OCI-LY1 (cell line): ENCODE results near the gene GAPDH.

Source experiments
- H2AFZ ChIP-seq: fragments of 200-600 bp; sonication (generic), shearing (Covaris generic); 2 replicates; pipeline ENCODE4 v1.6.0; 2014; ENCODE audit warnings: antibody characterized with exemption, mild to moderate bottlenecking, low read length
- H3F3A ChIP-seq: fragments of 200-600 bp; sonication (generic), shearing (Covaris generic); 2 replicates; pipeline ENCODE4 v1.6.0; 2014; ENCODE audit warnings: mild to moderate bottlenecking, antibody characterized with exemption, low read length, moderate library complexity; ENCODE audit not compliant: insufficient read depth
- H3K27ac ChIP-seq: fragments of 200-600 bp; sonication (generic); 2 replicates; pipeline ENCODE4 v1.5.1; 2014; ENCODE audit warnings: low read length, mixed run types, mild to moderate bottlenecking, low read depth; ENCODE audit not compliant: poor library complexity, severe bottlenecking
- H3K27me3 ChIP-seq: fragments of 200-600 bp; sonication (generic); 2 replicates; pipeline ENCODE4 v1.6.0; 2014; ENCODE audit warnings: antibody characterized with exemption, mild to moderate bottlenecking, low read length, moderate library complexity; ENCODE audit not compliant: insufficient read depth
- H3K36me3 ChIP-seq: fragments of 200-600 bp; sonication (generic); 2 replicates; pipeline ENCODE4 v1.6.1; 2014; ENCODE audit warnings: mild to moderate bottlenecking, antibody characterized with exemption, low read length, moderate library complexity, mixed read lengths; ENCODE audit not compliant: insufficient read depth
- H3K4me1 ChIP-seq: fragments of 200-600 bp; sonication (generic); 2 replicates; pipeline ENCODE4 v1.5.1; 2014; ENCODE audit warnings: mild to moderate bottlenecking, low read length, moderate library complexity; ENCODE audit not compliant: insufficient read depth, severe bottlenecking
- H3K4me2 ChIP-seq: fragments of 200-600 bp; sonication (generic), shearing (Covaris generic); 2 replicates; pipeline ENCODE4 v1.6.1; 2014; ENCODE audit warnings: low read length
- H3K4me3 ChIP-seq: fragments of 200-600 bp; sonication (generic); 2 replicates; pipeline ENCODE4 v1.5.1; 2014; ENCODE audit warnings: low read length, low read depth, mild to moderate bottlenecking, mixed read lengths; ENCODE audit not compliant: poor library complexity, severe bottlenecking
- H3K79me2 ChIP-seq: fragments of 200-600 bp; shearing (Covaris generic); 2 replicates; pipeline ENCODE4 v1.6.1; 2016; ENCODE audit warnings: mixed run types, low read length, mixed read lengths; ENCODE audit not compliant: insufficient read depth
- H3K9ac ChIP-seq: fragments of 200-600 bp; sonication (generic), shearing (Covaris generic); 2 replicates; pipeline ENCODE4 v1.6.1; 2014; ENCODE audit warnings: mild to moderate bottlenecking, low read length, mixed read lengths
- H3K9me2 ChIP-seq: fragments of 200-600 bp; sonication (generic), shearing (Covaris generic); 2 replicates; pipeline ENCODE4 v1.6.1; 2014; ENCODE audit warnings: low read depth, mild to moderate bottlenecking, low read length, mixed read lengths
- H3K9me3 ChIP-seq: fragments of 200-600 bp; shearing (Covaris generic); 2 replicates; pipeline ENCODE4 v1.6.1; 2014; ENCODE audit warnings: low read length, mixed read lengths
- H4K20me1 ChIP-seq: fragments of 200-600 bp; sonication (generic), shearing (Covaris generic); 2 replicates; pipeline ENCODE4 v1.6.0; 2016; ENCODE audit warnings: mild to moderate bottlenecking, low read length; ENCODE audit not compliant: insufficient read depth
- EZH2 ChIP-seq: fragments of 200-600 bp; sonication (generic), shearing (Covaris generic); IDR thresholded peaks from 2 replicates; pipeline ENCODE4 v1.8.0; 2017; ENCODE audit warnings: borderline replicate concordance, mixed run types, mild to moderate bottlenecking, antibody characterized with exemption, low read length, moderate library complexity, mixed read lengths
- TF ChIP-seq, protein P1 (sequence below): fragments of 200-600 bp; sonication (generic), shearing (Covaris generic); IDR thresholded peaks from 2 replicates; pipeline ENCODE4 v1.5.1; 2017; ENCODE audit warnings: mild to moderate bottlenecking, antibody characterized with exemption, low read length, moderate library complexity, mixed read lengths

Gene GAPDH

DNA sequence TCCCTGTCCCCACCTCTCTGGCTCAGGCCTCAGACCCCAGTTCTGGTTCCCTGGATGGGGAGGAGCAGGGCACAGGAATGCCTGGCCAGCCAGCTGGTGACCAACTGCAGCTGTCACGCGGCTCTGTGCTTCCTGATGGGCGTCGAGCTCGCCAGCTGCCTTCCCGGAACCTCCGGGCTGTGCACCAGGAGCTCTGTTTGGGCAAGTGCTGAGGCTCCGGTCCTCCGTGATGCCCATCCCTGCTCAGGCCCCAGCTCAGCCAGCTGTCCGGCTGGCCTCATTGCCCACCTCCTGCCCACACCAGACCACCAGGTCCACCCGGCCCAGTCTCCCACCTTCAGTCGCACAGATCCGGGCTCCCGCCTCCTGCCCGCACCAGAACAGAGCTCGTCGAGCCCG lies 16.7 kb downstream of the GAPDH start:
- Histone ChIP-seq H2AFZ (no peak overlapping the region), H3K36me3 (peaks cover 36% of the 10 kb centered on the region), H3K9me3 (no peaks in the 10 kb centered on the region), H3K9ac (no peak overlapping the region), H3K27me3 (no peaks in the 10 kb centered on the region), H3K4me1 (peaks cover 34% of the 10 kb centered on the region), H4K20me1 (no peaks in the 10 kb centered on the region), H3K9me2 (no peaks in the 10 kb centered on the region), H3K4me2 (no peak overlapping the region), H3K27ac (no peak overlapping the region), H3K4me3 (no peak overlapping the region), H3K79me2 (0 out of 2 replicates have a peak, but pooled peaks cover 11% of the 10 kb centered on the region), H3F3A (no peaks in the 10 kb centered on the region)
- no peak for TF ChIP-seq EZH2
- TF ChIP-seq, protein P1, sequence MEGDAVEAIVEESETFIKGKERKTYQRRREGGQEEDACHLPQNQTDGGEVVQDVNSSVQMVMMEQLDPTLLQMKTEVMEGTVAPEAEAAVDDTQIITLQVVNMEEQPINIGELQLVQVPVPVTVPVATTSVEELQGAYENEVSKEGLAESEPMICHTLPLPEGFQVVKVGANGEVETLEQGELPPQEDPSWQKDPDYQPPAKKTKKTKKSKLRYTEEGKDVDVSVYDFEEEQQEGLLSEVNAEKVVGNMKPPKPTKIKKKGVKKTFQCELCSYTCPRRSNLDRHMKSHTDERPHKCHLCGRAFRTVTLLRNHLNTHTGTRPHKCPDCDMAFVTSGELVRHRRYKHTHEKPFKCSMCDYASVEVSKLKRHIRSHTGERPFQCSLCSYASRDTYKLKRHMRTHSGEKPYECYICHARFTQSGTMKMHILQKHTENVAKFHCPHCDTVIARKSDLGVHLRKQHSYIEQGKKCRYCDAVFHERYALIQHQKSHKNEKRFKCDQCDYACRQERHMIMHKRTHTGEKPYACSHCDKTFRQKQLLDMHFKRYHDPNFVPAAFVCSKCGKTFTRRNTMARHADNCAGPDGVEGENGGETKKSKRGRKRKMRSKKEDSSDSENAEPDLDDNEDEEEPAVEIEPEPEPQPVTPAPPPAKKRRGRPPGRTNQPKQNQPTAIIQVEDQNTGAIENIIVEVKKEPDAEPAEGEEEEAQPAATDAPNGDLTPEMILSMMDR: no peak

DNA sequence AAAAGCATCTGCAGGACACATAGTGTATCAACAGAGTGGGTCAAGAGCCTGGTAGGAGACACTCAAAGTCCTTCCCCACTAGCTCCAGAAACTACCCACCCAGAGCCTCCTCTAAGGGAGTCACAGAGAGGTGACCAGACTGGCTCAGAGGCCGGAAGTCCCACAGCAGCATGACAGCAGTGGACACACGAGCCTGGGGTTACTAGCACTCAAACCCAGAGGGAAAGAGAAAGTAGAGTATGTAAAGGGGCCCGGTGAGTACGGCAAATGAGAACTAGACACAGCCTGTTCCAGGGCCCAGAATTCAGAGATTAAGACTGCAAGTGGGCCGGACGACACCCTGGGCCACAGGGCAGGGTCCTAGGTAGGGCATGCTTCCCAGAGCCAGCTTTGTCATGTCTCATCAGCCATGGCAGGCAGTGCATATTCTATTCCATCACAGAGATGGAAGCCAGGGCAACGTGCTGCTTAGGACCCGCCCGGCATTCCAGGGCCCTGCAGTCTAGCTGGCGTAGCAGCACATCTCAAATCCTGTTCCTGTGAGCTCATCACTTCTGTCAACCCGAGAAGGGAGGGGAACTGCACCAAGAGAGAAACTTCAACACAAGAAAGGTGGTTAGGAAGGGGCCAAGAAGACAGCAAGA lies 17.3 kb downstream of the GAPDH start:
- no peaks in the 10 kb centered on the region for H3K9me3 ChIP-seq
- H3K79me2 ChIP-seq: 0 out of 2 replicates have a peak, but pooled peaks cover 11% of the 10 kb centered on the region
- no peak overlapping the region for H3K27ac ChIP-seq
- H3K4me1 ChIP-seq: peaks cover 40% of the 10 kb centered on the region
- H3K4me3 ChIP-seq: no peak overlapping the region
- no peaks in the 10 kb centered on the region for H4K20me1 ChIP-seq
- no peak overlapping the region for H2AFZ ChIP-seq
- TF ChIP-seq EZH2: no peak
- TF ChIP-seq, protein P1: no peak
- H3K9me2 ChIP-seq: no peaks in the 10 kb centered on the region
- no peaks in the 10 kb centered on the region for H3F3A ChIP-seq
- H3K36me3 ChIP-seq: peaks cover 36% of the 10 kb centered on the region
- no peak overlapping the region for H3K4me2 ChIP-seq
- H3K27me3 ChIP-seq: no peaks in the 10 kb centered on the region
- no peak overlapping the region for H3K9ac ChIP-seq

DNA sequence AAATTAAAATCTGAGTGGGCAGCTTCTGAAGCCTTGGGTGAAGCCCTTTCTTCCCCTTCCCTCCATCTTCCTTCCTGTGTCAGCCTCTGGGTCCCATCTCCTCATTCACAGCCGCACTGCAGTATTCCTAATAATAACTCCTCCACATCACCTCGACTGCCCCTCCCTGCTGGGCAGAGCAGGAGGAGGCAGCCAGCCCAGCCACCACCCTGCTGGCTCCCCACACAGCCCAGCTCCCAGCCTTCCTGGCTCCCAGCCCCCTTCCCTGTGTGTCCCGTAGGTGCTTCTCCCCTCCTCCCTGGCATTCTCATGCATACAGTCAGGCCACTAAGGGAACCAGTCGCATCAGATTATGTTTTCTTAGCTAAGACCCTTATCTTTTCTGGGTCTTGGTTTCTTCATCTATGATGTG lies 17.8 kb downstream of the GAPDH start:
- Histone ChIP-seq H2AFZ (no peak overlapping the region), H3K9me2 (no peaks in the 10 kb centered on the region), H3K79me2 (0 out of 2 replicates have a peak, but pooled peaks cover 11% of the 10 kb centered on the region), H3F3A (0 out of 2 replicates have a peak, but pooled peaks cover 3% of the 10 kb centered on the region), H3K4me2 (peak overlapping the region; percentile 8; the same call in 1 of the 2 replicates), H4K20me1 (no peaks in the 10 kb centered on the region), H3K9ac (no peak overlapping the region), H3K27me3 (no peaks in the 10 kb centered on the region), H3K4me1 (peaks cover 40% of the 10 kb centered on the region), H3K36me3 (peaks cover 41% of the 10 kb centered on the region), H3K27ac (no peak overlapping the region), H3K4me3 (no peak overlapping the region), H3K9me3 (no peaks in the 10 kb centered on the region)
- no peak for TF ChIP-seq EZH2
- TF ChIP-seq, protein P1: no peak
